GM21423 (cell line): ENCODE data around the gene DDX1.

ENCODE experiments used
- ATAC-seq: cut with Tn5 transposase; IDR thresholded peaks from one replicate; pipeline ENCODE4 v1.9.1; 2021; ENCODE audit warnings: mild to moderate bottlenecking, moderate library complexity; ENCODE audit not compliant: unreplicated experiment

The DDX1 gene

GRCh38 chr2:15561574-15562344, 29.9 kb upstream of the DDX1 start:
- peak; percentile 26 for ATAC-seq

DNA sequence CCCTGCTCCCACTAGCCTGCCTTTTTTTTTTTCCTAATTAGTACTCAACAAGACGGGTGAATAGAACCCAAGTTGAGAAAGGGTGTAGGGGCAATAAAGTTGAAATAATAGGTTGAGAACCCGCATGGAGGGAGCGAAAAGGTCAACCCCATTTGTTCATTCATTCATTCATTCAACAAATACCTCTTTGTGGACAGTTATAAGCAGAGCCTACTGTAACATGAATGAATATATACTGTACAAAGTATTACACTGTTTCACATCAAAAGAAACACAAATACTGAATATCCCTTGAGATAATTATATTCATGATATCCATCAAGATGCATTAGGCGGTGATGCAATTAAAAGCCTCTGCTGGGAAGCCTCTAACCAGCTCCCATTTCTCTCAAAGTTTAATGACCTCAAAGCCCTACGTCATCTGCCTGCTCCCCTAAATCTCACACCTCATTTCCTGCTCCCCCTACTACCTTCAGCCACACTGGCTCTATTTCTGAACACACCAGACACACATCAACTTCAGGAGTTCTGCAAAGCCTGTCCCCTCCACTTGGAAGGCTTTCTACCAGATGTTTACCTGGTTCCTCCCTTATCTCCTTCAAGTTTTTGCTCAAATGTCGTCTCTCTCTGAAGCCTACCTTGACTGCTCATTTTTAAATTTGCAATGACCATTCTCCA, 29.2 kb upstream of the DDX1 start:
- no peak for ATAC-seq

DNA sequence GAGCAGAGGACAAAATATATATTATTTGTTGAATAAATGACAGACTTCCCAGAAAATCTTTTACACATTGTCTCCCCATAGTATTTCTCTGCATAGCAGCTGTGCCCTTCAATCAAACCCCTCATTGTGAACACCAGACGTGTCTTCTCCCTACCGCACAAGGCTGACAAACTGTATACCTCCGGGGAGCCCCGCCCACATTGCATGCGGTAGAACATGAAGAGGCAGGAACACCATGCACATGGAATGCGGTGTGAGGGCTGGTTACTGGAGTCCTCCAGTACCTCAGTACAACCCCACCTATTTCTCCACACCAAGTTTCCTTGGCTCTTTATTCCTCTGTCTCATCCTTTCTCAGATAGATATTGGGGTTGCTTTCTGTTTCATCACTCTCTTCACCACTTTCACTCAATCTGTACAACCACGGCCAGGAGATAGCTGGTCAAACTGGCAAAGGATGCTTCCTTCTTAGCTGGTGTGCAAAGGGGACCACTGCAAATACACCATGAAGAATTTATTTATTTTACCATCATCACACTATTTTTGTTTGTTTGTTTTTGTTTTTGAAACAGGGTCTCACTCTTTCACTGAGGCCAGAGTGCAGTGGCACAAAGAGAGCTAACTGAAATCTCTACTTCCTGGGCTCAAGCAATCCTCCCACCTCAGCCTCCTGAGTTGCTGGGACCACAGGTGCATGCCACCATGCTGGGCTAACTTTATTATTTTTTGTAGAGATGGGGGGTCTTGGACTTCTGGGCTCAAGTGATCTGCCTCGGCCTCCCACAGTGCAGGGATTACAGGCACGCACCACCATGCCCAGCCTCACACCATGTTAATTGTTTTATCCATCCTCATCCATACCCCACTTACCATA, 28.2 kb upstream of the DDX1 start:
- no peak for ATAC-seq

- ATAC-seq: no peak
Observed at GRCh38 chr2:15565392-15565791, 26.3 kb upstream of the DDX1 start.

DNA sequence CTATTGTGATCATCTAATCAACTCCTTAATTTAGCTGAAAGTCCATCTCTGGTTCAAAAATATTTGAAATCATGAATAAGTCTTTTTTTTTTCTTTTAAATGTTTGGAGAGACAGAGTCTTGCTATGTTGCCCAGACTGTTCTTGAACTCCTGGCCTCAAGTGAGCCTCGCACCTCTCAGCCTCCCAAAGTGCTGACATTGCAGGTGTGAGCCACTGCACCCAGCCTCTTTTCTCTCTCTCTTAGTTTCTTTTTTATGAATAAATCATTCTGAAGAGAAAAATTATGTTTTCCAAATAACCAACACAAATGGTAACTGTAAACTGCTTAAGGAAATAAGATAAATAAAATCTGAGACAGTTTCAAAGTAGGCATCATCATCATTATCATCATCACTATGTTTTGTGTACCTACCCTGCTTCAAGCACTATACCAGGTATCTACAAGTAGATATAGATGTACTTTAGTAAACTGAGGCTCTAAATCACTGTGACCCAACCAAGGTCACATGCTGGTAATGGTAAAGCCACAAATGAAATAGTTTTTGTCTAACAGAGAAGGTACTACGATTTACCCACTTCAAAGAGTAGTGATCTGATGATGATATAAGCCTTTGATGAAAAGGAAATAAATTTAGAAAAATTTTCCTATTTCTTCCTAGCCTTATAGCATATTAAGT, 25.5 kb upstream of the DDX1 start:
- no peak for ATAC-seq

DNA sequence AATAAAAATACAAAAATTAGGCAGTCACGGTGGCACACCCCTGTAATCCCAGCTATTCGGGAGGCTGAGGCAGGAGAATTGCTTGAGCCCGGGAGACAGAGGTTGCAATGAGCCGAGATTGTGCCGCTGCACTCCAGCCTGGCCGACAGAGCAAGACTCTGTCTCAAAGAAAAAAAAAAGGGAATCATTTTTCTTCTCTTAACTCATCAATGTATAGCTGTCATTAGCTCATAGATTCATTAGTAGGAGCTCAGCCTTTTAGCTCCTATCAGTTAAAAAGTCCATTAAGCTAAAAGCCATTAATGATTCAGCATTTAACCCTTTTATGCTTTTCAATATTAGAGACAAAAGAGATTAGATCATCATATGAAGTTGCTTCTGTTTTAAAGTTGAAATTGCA, 24.8 kb upstream of the DDX1 start:
- no peak for ATAC-seq

DNA sequence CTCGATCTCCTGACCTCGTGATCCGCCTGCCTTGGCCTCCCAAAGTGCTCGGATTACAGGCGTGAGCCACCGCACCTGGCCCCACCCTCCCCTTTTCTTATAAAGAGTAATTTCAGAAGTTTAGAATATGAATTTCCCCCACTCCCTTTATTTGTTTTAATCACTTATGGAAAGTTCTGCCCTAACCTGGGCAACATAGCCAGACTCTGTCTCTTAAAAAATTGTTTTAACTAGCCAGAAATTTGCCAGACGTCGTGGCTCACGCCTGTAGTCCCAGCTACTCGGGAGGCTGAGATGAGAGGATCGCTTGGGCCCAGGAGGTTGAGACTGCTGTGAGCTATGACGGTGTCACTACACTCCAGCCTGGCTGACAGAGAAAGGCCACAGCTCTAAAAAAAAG, 22.8 kb upstream of the DDX1 start:
- ATAC-seq: no peak

DNA sequence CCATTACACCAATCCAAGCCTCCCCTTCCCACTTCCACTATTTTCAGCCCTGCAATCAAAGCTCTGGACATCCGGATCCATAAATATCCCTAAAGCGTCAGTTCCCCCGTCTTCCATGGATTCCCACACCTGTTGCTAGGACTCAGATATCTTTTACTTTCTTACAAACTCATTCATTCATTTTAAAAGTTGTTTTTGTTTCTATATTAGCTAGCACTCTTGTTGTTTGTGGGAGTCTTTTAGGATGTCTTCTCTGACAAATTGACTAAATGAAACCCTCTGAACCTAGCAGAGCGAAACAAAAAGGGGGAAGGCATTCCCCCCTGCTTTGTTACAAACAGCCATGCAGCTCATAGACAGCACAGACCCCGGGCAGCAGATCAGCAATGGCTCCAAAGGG, 21.6 kb upstream of the DDX1 start:
- no peak for ATAC-seq

GRCh38 chr2:15571729-15572128, 19.9 kb upstream of the DDX1 start:
- ATAC-seq: no peak

DNA sequence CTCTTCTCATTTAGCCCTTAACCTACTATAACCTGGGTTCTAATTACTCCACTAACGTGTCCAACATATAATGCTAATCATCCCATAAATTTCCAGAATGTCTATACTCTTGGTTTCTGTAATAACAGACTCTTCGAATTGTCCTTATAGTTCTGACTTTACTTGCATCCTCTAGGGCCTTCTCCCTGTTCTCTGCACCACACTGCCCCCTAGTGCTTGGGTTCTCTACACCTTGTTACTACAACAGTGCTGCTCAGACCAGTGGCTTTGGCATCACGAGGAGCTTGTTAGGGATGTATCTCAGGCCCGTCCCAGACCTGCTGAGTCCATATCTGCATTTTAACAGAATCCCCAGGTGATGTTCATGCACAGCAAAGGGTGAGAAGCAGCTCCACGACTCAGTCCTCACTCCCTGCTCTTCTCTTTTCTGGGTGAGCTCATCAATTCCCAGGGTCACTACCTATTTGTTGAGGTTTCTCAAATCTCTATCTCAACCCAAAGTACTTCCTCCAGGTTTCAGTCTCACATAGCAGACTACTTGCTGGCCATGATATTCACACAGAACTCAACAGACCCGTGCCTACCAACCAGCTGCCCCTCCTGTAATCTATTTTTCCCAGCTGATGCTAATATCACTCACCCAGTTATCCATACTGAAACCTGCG, 14.5 kb upstream of the DDX1 start:
- peak; percentile 78 for ATAC-seq

- no peak for ATAC-seq
Observed at GRCh38 chr2:15579641-15580040, 12.0 kb upstream of the DDX1 start.

DNA sequence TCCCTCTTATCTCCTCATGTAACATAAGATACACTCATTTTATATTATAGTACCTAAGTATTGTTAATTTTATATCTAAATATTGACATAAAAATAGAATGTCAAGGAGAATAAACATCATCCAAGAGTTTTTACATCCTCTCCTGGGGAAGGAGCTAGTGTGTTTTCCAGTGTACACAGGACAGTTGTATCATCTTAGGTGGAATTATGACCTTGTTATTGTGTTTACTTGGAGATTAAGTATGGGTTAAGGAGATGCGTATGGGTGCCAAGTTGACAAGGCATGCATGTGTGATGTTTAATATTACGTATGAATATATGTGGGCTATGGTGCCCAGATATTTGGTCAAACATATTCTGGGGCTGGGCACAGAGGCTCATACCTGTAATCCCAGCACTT, 11.2 kb upstream of the DDX1 start:
- ATAC-seq: no peak

- no peak for ATAC-seq
Observed at GRCh38 chr2:15582710-15583357, 8.8 kb upstream of the DDX1 start.

DNA sequence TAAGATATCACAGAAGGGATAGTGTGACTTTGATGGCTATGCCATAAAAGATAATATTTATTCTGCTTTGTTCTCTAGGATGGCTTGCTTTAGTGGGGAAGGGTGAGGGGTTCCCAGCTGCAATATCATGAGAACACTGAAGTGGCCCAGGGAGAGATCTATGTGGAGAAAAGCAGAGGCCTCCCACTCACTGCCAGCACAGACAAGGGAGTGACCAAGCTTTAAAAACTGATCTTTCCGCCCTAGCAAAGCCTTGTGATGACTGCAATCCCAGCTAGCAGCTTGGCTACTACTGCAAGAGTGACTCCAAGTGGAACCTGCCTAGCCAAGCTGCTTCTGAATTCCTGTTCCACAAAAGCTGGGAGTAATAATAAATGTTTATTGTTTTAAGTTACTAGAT, 7.8 kb upstream of the DDX1 start:
- no peak for ATAC-seq

- ATAC-seq: no peak
Observed at GRCh38 chr2:15584316-15584715, 7.4 kb upstream of the DDX1 start.

DNA sequence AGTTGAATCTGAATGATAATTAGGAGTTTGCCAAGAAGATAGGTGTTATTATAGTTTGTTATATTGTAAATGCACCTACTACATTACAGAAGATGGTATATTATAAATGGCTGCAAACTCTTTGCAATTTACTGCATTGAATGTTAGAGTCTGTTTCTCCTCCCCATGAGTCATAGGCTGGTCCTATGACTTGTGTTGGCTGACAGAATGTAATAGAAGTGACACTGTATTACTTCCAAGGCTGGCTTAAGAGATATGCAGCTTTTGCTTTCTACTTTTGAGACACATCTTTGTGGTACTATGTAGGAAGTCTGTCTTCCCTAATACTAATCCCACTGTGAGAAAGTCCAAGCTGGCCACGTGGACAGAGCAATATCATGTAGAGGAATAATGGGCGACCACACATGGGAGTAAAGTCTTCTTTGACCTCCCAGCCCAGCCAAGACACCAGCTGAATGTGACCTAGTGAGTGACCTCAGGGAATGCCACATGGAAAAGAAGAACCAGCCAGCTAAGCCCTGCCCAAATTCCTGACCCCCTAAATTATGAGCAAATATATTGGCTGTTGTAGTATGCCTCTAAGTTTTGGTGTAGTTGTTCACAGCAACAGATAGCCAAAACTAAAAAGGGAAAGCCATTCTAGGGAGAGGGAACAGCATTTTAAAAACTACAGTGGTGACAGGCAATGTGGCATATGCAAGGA, 6.8 kb upstream of the DDX1 start:
- ATAC-seq: no peak

DNA sequence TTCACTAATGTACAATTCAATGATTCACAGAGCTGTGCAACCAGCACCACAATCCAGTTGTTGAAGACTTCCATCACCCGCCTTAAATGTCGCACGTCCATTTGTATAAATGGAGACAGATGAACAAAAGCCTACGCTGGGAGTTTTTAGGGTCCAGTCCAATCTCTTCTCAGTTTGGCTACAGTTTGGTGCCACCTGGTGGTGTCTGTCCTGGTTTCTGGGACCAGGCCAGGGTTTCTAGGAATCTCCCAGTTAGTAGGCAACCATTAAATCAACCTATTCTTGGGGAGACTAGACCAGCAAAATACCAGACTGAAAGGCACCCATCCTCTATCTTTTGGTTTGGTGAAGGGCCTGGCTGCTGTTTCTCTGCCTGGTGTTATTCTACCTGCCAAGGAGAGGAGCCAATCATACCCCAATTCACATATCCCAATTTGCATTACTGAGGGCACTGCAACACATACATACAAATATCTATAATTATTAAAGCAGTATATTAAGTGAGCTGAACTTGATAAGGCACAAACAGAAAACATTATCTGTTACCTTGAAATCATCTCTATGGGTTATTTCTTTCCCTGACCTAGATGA, 3.2 kb upstream of the DDX1 start:
- ATAC-seq: no peak

GRCh38 chr2:15591373-15591691, 336 bp upstream of the DDX1 start:
- ATAC-seq: no peak

- ATAC-seq: no peak
Observed at GRCh38 chr2:15593327-15593705, 1.6 kb downstream of the DDX1 start.
